ENCODE results near the gene XYLT1.

GRCh38 chr16:17496891-17497290 lies 26.1 kb upstream of the XYLT1 start:
- no peak for TF ChIP-seq SP1 (IDR thresholded peaks at IDR 0.05)
- TF ChIP-seq TARDBP (IDR thresholded peaks at IDR 0.05): no peak
- TF ChIP-seq L3MBTL2 (conservative IDR thresholded peaks at IDR 0.05): no peak
- no peak for TF ChIP-seq ELF4 (IDR thresholded peaks at IDR 0.05)
- no peak for TF ChIP-seq ARNT (IDR thresholded peaks at IDR 0.05)
- no peak for TF ChIP-seq FOXK2 (IDR thresholded peaks at IDR 0.05)
